GM18502 (cell line): Measurements from ENCODE around the gene COL24A1.
"Not testable (repeated sequence)": the region's sequence is repeated elsewhere in the genome, so short reads cannot be mapped to it uniquely, and the experiment has no call there.

Experiments used
- ATAC-seq: cut with Tn5 transposase; IDR thresholded peaks from one replicate; pipeline ENCODE4 v1.9.1; 2021; ENCODE audit warnings: mild to moderate bottlenecking; ENCODE audit not compliant: unreplicated experiment, poor library complexity

Gene COL24A1

DNA sequence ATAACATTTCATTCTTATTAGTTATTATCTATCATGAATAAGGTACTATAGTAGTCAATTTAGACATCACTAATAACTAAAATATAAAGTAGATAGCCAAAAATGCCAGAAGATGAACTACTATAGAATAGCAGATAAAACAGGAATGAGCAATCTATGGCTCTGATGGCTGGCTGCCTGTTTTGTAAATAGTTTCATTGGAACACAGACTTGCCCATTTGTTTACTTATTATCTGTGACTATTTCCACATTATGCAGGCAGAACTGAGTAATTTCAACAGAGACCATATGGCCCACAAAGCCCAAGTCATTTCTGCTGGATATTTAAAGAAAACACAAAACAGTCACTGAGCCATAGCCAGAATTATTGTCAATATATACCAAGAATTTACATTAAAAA, 222.1 kb downstream of the COL24A1 start:
- no peak for ATAC-seq

DNA sequence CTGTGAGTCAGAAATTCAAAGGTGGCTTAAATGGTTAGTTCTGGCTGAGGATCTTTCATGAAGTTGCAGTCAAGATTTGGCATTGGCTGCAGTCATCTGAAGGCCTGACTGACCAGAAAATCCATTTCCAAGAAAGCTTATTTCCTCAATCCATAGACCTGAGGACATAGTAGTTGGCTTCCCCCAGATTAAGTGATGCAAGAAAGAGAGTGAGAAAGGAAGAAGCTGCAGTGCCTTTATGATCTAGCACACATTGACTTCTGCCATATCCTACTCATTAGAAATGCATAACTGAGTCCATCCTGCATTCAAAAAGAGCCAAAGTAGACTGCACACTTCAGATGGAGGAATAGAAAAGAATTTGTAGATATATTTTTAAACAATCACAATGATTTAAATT, 222.6 kb downstream of the COL24A1 start:
- ATAC-seq, result no peak

DNA sequence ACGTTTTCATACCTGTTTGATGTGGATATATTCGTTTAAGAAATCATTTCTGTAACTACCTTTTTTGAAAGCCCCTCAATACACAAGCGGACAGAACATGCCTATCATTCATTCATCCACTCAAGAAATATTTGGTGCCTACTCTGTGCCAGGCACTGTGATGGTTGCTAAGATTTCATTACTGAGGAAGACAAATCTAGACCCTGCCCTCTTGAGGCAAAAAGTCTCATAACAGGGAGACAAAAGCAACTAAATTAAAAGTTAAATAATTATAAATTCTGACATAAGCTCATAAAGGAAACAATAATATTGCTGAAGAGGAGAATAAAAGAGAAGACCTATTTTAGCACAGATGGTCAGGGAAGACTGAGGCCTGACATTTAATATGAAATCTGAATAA, 244.8 kb downstream of the COL24A1 start:
- no peak for ATAC-seq

DNA sequence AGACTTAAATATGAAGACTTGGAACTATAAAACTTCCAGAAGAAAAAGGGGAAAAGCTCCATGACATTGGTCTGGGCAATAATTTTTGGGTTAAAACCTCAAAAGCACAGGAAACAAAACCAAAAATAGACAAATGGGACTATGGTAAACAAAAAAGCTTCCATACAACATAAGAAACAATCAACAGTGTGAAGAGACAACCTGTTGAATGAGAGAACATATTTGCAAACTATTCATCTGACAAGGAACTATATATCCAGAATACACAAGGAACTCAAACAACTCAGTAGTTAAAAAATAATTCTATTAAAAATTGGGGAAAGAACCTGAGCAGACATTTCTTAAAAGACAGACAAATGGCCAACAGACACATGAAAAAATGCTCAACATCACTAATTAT, 255.7 kb downstream of the COL24A1 start:
- ATAC-seq, result no peak

DNA sequence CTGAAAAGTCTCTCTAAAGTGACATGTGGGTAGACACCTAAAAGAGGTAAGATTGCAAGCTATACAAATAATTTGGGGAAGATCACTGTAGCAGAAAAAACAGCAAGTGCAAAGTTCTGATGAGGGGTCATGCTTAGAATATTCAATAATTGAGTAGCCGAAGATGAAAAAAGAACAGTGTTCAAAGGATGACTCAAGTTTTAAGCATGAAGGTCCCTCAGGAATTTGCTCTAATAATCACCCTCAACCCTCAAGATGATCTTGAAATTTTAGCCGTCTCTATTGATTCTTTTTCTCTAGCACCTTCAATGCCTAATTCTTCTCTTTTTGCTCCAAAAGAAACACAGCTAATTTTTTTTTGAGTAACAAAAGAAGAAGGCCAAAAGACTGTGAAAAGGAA, 257.7 kb downstream of the COL24A1 start:
- ATAC-seq, result no peak

DNA sequence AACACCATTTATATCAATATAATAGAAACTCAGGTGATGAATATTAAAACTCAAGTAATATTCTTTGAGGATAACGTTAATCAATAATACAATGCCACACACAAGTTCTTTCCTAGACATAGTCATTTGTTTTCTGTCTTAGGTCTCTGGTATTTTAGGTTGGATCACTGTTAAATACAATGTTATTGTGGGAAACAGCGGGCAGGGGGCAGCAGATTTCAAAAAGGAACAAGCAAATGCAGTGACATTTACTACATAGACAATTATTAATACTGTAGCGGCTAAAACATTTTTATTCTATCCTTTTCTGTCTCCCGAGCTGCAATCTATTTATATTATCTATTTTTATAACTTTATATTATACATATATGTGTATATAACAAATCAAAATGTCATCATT, 261.9 kb downstream of the COL24A1 start:
- ATAC-seq, result peak; percentile 80

DNA sequence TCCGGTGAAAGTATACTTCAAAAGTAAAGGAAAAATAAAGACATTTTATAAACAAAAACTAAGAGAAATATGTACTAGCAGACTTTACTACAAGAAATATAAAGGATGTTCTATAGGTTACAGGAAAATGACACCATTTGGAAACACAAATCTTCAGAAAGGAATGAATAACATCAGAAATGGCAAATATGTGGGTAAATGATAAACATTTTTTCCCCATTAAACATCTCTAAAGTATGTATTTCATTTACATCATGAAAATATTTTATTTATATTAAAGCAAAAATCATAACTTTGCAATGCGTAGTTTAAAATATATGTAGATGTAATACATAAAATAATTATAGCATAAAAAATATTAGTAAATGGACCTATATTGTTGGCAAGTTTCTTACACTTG, 264.2 kb downstream of the COL24A1 start:
- ATAC-seq, result no peak

DNA sequence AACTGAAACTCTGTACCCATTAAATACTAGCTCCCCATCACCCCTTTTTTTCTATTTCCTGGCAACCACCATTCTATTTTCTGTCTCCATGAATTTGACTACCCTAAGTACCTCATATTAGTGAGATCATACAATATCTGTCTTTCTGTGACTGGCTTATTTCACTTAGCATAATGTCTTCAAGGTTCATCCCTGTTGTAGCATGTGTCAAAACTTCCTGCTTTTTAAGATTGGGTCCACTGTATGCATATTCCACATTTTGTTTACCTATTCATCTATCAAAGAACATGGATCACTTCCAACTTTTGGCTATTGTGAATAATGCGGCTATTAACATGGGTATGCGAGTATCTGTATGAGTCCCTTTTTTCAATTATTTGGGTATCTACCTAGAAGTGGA, 266.7 kb downstream of the COL24A1 start:
- no peak for ATAC-seq

DNA sequence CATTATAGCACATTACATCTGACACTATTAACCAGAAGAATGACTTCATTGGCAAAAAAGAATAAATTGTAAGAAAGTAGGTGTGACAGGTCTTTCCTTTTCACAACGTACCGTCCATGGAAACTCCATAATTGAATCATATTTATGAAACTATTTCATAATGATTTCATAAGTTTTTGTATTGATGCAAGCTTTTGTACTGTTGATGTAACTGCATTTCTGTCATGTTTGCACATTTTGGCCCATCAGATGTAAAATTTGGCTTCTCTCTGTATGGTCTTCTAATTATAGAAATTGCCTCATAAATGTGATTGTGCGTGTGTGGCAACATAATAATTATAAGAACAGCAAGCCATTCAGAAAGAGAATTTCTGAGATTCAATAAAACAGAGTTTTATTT, 267.7 kb downstream of the COL24A1 start:
- no peak for ATAC-seq

DNA sequence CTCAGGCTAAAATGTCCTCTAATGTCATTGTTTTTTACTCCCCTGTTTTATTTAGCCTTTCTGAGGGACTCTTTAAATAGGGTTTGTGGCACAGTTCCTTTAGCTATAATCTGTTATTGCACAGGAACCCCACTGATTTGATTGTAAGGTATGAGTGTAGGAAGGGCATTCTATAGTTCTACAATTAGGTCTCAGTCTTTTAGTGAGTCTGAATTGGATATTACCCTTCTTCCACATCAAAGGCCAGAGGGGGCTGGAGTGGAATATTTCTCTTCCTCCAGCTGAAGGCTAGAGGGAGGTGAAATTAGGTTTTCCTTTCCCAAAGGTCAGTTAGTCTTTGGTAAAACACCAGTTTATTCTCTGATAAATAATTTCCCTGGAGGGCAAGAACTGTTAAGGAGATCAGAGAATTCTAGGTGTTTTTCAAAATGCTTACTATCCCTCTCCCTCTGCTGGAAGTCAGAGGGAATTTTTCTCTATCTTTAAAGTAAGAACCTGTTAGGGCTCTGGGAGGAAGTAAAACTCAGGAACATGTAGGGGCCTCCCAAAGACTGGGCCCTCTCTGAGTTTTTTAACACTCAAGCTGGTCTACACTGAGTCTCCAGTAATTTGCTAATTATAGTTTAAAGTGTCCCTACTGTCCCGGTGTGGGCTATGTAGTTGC, 272.1 kb downstream of the COL24A1 start:
- ATAC-seq, result no peak

DNA sequence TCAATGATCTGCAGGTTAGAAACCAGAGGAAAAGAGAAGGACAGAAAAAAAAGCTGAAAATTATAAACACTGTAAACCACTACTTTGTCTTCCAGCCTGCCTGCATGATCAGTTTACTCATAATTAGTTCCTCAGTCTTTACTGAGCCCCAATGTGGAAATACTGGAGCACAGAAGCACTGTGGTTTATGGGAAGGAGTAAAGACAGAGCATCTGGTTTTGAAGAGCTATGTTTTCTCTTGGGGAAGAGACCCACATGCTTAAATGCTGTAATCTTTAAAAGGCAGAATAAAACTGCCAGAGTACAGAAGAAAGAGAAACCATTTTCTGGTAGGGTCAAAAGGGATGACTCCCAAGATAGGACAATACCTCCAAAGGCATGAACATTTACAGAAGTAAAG, 289.4 kb downstream of the COL24A1 start:
- no peak for ATAC-seq

DNA sequence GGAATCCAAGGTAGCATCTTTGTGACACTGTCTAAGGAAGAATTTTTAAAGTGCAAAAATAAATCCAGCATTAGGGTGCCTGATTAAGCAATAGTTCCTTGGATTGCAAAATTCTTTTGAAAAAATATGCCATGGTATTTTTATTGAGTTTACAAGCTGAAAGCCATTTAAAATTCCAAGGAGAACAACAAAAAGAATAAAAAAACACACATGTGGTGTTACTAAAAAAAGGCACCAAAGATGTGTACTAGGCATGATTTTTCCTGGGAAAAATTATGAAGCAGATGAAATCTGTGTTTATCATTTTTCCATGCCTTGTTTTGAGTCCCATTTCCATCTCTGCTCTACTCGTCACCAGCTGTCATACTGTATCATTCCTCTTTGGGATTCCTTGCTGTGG, 291.4 kb downstream of the COL24A1 start:
- ATAC-seq, result no peak

DNA sequence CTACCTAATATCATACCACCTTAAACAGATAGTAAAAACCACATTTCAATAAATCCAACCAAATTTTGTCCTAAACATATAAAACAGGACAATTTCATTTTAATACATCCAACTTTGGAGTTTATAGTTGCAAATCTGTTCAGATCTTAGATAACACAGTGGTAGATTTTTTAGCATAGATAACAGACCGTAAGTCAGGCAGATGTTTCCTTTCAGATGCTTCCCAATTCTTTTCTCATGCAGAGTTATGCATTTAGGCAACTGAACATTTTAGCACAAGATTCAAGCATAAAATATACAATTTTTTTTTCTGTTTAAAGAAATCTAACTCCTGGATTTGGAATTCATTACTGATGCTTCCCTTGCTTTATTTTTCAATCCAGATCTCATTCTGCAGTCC, 291.8 kb downstream of the COL24A1 start:
- ATAC-seq, result no peak

DNA sequence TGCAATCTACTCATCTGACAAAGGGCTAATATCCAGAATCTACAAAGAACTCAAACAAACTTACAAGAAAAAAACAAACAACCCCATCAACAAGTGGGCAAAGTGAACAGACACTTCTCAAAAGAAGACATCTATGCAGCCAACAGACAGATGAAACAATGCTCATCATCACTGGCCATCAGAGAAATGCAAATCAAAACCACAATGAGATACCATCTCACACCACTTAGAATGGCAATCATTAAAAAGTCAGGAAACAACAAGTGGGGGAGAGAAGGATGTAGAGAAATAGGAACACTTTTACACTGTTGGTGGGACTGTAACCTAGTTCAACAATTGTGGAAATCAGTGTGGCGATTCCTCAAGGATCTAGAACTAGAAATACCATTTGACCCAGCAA, 292.9 kb downstream of the COL24A1 start:
- not testable (repeated sequence) for ATAC-seq

DNA sequence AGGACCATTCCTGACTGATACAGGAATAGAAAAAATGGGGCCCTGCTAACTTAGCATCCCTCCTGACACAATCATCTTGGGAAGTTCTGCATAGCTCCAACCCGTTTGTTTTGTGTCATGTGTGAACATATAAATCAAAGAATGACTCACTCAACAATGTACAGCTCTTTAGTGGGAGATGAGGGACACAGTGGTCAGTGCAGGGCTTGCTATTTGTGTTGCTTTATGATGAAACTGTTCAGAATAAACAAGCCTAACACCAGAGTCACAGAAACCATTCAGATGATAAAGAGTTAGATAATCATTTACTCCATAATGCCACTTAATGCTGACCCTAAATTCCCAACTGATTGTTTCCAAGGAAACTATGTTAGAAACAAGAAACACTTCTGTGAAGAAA, 294.1 kb downstream of the COL24A1 start:
- ATAC-seq, result no peak

DNA sequence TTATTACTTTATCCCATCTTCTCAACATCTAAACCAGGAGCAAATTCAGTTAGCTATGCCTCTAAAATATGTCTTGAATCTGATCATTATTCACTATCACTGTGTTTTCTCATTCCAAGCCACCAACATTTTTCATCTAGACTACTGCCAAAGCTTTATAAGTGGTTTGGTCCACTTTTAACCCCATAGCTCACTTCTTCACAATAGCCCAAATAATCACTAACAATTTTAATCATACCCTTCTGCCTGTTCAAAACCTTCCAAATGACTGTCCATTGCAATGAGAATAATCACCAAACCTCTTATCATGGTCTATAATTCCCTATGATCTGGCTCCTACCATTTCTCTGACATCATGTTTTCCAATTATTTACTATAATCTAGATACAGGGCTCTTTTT, 298.6 kb downstream of the COL24A1 start:
- no peak for ATAC-seq

DNA sequence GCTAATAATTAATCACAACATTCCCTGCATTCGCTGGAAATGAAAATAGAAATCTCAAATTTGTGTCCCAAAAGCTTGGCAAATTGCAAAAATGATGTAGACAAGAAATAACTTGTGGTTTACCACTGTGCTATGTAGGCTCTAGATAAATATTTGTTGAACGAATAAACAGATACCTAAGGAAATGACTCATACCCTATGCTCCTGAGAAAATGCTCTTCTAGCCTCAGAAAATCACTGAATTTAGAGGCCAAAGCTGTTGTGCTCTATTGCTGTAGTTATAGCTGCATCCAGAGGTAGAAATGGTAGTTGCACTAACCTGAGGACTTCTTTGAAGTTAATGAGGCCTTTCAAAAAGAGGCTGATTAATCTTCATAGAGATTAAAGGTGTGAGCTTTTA, 306.3 kb downstream of the COL24A1 start:
- ATAC-seq, result no peak

DNA sequence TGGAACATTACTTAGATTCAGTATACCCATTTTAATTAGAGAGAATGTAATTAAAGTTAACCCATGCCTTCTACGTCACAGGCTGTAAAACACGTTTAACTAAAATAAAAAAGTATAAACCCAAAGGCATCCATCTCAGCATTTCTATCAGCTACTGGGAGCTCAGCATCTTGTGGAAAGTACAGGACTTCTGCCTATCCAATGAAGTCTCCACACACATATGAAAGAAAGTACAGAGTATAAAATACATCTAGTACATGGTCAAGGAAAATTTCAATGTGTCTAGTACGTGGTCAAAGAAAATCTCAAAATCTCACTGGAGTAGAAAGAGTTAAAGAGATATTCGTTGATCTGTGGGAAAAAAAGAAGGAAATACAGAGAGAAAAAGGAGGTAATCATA, 306.9 kb downstream of the COL24A1 start:
- no peak for ATAC-seq

DNA sequence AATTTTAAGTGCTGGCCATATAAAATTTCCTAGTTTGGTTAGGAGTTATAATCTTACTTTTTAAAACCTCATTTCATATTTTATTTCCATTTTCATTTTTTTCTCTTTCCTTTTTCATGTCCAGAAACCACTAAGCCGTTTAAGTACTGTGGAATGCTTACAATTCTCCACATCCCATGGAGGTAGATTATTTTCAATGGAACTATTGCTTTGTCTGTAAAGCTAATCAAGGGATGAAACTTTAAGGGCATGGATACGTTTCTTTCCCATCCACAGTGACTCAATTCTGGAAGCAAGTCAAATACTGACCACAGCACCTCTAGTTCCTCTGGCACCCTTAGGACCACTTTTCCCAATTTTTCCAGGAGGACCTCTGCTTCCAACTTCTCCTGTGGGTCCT, 309.2 kb downstream of the COL24A1 start:
- no peak for ATAC-seq

DNA sequence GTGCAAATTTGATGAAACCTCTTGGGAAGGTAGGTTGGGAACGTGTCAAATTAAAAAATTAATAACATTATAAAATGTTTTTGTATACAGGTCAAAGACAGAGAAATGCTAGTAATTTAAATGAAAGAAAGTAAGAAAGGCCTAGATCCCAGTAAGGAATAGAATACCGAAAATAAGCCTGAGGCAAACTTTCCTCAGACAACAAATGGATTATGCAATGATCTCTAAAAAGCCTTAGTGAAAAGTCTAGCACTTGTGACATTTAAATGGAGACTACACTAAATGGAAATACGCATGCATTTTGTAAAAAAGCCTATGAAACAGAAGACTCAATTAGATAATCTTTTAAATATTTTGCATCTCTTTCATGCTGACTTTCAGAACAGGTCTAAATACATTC, 309.9 kb downstream of the COL24A1 start:
- ATAC-seq, result no peak

DNA sequence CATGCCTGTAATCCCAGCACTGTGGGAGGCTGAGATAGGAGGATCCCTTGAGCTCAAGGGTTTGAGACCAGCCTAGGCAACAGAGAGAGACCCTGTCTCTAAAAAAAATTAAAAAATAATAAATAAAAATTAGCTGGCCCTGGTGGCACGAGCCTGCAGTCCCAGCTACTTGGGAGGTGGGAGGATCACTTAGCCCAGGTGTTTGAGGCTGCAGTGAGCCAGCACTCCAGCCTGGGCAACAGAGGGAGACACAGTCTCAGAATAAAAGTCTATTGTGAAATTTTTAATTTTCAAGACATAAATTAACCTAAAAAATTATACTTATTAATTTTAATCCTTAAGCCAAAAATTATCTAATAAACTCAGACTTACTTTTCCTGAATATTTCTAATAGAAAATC, 317.1 kb downstream of the COL24A1 start:
- ATAC-seq, result no peak

DNA sequence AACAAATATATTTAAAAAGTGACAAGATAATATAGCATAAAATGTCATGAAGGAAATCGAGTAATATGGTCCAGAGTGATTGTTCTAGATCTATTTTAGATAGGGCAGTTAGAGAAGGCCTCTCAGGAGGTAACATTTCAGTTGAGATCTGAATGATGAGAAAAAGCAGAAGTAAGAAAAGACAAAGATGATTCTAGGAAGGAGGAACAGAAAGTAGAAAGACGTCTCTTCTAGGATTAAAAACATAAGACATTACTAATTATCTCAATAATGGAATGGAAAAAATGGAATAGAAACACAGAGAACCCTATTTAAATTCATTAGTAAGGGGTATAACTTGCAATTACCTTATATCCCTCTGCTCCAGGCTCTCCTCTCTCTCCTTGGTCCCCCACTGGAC, 318.3 kb downstream of the COL24A1 start:
- peak; percentile 98 for ATAC-seq

DNA sequence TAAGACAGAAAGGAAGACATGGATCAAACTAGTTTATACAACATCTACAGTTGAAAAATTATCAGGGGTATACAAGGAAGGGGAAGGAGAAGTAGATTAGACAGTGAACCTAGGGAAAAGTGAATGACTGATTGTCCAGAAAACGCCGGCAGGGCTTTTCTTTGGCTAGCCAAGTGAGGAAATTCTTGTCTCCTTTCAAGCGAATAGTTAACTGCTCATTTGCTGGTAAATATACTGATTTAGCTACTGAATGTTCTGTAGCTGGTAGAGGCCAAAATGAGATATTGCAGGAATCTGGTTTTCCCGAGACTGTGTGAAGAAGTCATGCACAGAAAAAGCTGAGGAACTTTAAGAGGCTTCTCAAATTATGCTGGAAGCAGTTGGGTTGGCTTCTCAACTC, 319.8 kb downstream of the COL24A1 start:
- no peak for ATAC-seq
